GM21737 (cell line): ENCODE results near the gene CELA3B.
A peak's percentile ranks its signal among the peaks of the same experiment; 100 is the strongest.
"Not testable (repeated sequence)": the region's sequence is repeated elsewhere in the genome, so short reads cannot be mapped to it uniquely, and the experiment has no call there.

Experiments
- ATAC-seq: cut with Tn5 transposase; IDR thresholded peaks from one replicate; pipeline ENCODE4 v1.9.1; 2021; ENCODE audit warnings: mild to moderate bottlenecking, moderate library complexity; ENCODE audit not compliant: unreplicated experiment

The CELA3B gene

DNA sequence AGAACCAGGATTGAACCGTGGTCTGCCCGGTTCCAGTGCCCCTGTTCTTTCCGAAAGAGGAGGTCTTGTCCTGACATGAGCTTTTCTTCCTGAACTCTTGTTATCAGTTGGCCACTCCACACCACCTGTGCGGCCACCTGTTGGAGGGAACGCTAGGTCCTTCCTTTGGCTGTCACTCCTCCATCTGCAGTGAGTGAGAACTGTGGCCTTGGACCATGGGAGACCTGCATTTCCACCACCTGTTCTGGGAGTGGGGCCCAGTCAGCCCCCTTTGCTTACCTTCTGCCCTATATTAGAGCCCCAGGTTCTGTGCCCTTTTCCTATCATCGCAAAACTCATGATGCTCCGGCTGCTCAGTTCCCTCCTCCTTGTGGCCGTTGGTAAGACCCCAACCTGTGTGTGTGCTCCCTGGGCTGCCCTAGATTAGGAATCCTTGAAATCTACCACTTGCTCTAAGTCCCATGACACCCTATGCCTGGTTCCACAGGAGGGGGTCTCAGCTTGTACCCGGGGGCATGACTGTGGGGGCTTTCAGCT lies at the start of gene CELA3B:
Gene CELA3B (plus strand): TSS at position 320 of the 537 bp plus-strand sequence. CDS start 18 bp downstream, at position 338.
- not testable (repeated sequence) for ATAC-seq

GRCh38 chr1:21927533-21928237 lies 49.1 kb upstream of the CELA3B start:
- ATAC-seq = no peak

DNA sequence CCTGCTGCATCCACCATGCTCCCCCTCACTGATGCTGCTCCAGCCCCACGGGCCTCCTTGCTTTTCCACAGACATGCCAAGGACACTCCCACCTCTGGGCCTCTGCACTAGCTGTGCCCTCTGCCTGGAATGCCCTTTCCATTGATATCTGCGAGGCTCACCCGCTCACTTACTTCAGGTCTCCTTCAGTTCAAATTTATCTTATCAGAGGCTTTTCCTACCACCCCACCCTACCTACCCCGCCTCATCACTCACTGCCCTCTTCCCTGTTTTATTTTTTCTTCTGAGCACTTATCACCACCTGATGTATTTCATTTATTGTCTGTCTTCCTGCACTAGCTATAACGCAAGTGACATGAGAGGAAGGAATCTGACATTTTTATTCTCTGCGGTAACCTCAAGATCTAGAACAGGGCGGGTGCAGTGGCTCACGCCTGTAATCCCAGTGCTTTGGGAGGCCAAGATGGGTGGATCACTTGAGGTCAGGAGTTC lies 46.7 kb upstream of the CELA3B start:
- ATAC-seq = no peak

GRCh38 chr1:21930629-21931170 lies 46.1 kb upstream of the CELA3B start:
- ATAC-seq = no peak

DNA sequence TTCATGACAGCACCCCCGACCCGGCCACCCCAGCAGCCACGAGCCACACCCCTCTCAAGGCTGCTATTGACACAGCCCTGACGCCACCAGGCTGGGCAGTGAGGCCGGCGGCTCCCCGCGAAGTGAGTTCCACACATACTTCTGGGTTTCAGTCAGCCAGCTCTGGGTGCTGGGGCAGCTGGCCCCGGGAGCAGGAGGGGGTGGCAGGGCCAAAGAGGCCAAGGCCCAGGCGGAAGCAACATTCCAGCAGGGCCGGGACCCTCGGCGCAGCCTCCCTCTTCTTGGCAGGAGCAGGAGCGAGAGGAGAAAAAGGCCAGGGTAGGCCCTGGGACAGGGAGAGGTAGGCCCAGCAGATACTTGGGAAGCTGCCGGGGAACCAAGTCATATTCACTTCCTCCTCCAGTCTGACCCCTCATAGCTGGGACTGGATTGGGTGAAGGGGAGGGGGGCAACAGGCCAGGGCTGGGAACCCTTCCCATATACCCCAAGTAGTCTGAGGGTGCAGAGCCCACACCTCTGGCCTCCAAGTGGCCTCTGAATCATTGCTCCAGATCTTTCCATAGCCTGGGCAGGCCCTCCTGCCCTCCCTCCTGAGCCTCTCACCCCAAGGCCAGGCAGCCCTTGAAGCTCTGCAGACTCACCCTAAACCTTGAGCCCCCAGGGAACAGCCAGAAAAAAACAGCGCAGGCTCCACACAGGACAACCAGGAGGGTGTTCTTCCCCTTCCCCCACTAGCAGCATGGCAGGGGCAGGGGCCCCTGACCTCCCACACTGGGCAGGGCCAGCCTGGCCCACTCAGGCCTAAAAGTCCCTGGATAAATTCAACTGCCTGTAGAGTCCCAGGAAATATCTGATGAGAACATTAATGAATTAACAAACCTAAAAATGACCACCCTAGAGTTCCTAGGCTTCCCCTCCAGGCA lies 45.4 kb upstream of the CELA3B start:
- no peak for ATAC-seq

GRCh38 chr1:21932127-21932526 lies 44.7 kb upstream of the CELA3B start:
- ATAC-seq = no peak

- ATAC-seq = no peak
Measured at GRCh38 chr1:21933397-21934248, 43.2 kb upstream of the CELA3B start.

DNA sequence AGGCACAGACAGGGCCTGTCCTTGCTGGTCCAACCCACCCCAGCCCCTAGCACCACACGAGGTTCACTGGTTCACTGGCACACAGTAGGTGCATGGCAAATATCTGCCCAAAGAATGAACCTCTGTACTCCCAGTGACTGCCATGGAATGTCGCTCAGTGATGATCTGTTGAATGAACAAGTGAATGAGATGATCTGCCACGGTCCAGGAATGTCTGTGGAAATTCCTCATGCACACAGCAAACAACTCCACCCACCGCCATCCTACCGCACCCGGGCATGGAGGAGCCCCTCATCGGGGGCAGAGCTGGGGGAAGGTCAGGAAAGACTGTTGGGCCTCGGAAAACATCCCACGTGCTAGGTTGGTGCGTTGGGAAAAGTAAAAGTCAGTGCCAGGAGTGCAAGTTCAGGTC lies 41.4 kb upstream of the CELA3B start:
- no peak for ATAC-seq

GRCh38 chr1:21935891-21936365 lies 40.9 kb upstream of the CELA3B start:
- ATAC-seq = no peak

- peak; percentile 19 for ATAC-seq
Measured at GRCh38 chr1:21936366-21937031, 40.3 kb upstream of the CELA3B start.

- ATAC-seq = no peak
Measured at GRCh38 chr1:21937034-21937371, 39.8 kb upstream of the CELA3B start, which contains the start of gene HSPG2. Gene HSPG2, minus strand, starts transcription at chr1:21937310. Its CDS starts 93 bp downstream, at chr1:21937217.

- ATAC-seq = peak; percentile 46
Measured at GRCh38 chr1:21937372-21938121, 39.3 kb upstream of the CELA3B start.

DNA sequence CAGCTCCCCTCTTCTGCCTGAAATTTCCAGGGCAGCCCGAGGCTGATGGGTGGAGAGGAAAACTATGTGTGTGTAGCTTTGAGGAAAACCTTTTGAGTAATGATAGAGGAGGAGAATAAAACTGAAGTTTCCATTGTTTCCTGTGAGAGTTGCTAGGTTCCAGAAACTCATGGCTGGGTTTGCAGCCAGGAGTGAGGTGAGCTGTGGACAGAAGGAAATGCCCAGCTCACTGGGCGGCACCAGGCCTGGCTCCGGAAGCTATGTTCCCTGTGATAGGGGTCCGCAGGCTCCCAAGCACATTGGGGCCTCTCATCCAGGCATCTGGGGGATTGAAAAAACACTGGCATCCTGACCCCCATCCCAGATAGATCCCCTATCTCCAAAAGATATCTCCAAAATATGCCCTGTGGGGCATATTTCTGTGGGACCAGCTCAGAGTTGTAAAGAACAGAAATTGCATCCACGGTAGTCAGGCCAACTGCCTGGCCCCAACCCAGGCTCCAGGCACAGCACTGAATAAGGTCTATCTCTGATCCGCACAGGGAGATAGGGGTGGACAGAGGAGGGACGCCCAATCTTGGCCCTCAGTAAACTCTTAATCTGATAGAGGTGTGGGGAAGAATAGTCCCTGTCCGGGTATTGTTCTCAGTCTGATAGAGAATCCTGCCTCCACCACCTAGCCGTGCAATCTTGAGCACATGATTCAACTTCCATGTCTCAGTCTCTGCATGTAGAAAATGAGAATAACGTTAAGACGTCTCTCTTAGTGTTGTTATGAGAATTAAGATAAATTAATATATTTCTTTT lies 37.9 kb upstream of the CELA3B start:
- no peak for ATAC-seq

GRCh38 chr1:21939650-21940374 lies 37.0 kb upstream of the CELA3B start:
- no peak for ATAC-seq

DNA sequence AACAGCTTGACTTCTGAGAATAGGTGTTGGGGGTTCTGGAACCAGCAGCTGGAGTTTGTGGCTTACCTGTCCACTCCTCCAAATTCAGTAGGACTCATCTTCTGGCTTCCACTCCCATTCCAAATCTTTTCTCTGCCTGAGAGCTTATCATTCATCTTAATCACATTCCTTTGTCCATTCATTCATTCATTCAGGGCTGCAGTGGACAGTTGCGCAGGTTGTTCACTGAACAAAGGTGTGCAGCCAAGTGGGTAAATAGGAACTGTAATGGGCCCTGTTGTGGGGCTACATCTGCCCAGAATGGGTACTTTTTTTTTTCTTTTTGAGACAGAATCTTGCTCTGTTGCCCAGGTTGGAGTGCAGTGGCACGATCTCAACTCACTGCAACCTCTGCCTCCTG lies 36.3 kb upstream of the CELA3B start:
- no peak for ATAC-seq

DNA sequence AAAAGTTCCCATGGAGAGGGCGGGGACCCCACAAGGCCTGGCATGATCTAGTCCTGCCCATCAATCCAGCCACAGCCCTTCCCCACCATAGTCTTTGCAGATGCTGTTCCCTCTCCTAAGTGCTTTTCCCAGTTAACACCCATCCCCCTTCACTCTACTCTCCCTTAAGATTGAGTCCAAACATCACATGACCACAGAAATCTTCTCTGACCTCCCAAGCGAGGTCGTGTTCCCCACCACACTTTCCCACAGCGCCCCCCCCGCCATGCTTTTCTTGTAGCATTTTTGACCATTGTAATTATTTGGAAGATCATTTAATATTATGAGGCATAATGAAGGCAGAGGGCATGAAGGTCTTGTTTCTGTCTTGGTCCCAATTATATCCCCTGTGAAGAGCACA lies 35.5 kb upstream of the CELA3B start:
- no peak for ATAC-seq

- no peak for ATAC-seq
Measured at GRCh38 chr1:21942464-21942863, 34.4 kb upstream of the CELA3B start.
